Measurements from ENCODE around the gene UBE2G2. TPM values are rescaled to one million over a fixed set of nuclear protein-coding genes. Genes with fewer than 3 reads are reported as not detected.

The UBE2G2 gene
- total and polyA plus RNA-seq, 7 donors, result 21.6 to 101 (median 51.5) TPM

DNA sequence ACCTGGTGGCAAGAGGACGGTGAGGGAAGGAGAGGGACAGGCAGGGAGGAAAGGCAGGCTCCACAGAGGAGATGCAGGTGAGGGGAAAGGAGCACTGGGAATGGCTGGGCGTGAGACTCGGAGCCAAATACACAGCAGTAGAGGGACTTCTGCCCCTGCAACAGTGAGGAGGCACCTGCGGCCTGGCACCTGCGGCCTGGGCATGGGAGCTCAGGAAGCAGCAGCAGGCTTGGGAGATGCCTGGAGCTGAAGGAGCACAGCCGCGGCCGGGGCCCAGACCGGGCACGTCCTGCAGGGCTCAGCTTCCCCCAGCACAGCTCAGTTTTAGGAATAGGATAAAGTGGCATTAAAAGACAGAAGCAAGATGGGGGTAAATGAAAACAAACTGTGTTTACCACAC, 69.4 kb downstream of the UBE2G2 start:
- intact Hi-C loops (cut with DNase I), result no loop called here
- Histone ChIP-seq H3K4me1 (no peaks in the 10 kb centered on the region), H3K9me3 (peaks cover 0 to 6% (median 3%) of the 10 kb centered on the region in 4 donors), H3K36me3 (no peaks in the 10 kb centered on the region), H3K4me3 (no peak overlapping the region), H3K27me3 (peaks cover 0 to 20% (median 8%) of the 10 kb centered on the region in 3 donors), H3K27ac (no peak overlapping the region)
- WGBS, 2 donors, result 92 to 94% methylated on average over 10 of the region's 10 CpGs
- TF ChIP-seq, protein P1, sequence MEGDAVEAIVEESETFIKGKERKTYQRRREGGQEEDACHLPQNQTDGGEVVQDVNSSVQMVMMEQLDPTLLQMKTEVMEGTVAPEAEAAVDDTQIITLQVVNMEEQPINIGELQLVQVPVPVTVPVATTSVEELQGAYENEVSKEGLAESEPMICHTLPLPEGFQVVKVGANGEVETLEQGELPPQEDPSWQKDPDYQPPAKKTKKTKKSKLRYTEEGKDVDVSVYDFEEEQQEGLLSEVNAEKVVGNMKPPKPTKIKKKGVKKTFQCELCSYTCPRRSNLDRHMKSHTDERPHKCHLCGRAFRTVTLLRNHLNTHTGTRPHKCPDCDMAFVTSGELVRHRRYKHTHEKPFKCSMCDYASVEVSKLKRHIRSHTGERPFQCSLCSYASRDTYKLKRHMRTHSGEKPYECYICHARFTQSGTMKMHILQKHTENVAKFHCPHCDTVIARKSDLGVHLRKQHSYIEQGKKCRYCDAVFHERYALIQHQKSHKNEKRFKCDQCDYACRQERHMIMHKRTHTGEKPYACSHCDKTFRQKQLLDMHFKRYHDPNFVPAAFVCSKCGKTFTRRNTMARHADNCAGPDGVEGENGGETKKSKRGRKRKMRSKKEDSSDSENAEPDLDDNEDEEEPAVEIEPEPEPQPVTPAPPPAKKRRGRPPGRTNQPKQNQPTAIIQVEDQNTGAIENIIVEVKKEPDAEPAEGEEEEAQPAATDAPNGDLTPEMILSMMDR (IDR thresholded peaks at IDR 0.05), result no peak
- TF ChIP-seq EP300 (IDR thresholded peaks at IDR 0.05) (no peak), POLR2AphosphoS5 (IDR thresholded peaks at IDR 0.05) (no peak)
- no peak for DNase-seq

DNA sequence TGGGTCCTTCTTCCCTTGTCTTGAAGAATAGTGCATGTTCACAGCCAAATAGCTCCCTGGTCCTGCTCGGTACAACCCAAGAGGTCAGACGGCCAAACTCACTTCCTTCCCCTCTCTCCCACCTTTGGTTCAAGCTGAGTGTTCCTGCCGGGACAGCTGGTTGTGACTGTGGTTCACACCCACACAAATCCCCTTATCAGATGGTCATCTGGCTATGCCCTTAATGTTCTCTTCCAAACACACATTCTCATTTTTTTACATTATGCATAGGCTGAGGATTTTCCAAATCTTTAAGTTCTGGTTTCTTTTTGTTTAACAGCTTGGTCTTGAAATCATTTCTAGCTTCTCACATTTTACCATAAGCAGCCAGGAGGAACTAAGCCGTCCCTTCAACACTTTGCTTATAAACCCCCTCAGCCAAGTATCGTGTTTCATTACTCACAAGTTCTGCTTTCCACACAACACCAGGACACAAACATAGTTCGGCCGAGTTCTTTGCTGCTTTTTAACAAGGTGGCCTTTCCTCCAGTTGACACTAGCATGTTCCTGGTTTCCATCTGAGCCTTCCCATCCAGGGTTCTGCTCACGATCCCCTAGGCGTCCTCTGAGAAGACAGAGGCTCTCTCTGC, 70.6 kb downstream of the UBE2G2 start:
- no peaks in the 10 kb centered on the region for H3K9me3 ChIP-seq
- no peaks in the 10 kb centered on the region for H3K4me1 ChIP-seq
- 67 to 72% methylated on average over 9 of the region's 9 CpGs for WGBS, 2 donors
- H3K36me3 ChIP-seq, result no peaks in the 10 kb centered on the region
- no peak for DNase-seq
- intact Hi-C loops (cut with DNase I), result no loop called here
- no peak overlapping the region for H3K4me3 ChIP-seq
- TF ChIP-seq POLR2A (IDR thresholded peaks at IDR 0.05), result no peak
- TF ChIP-seq POLR2AphosphoS5 (IDR thresholded peaks at IDR 0.05), result no peak
- TF ChIP-seq, protein P1 (IDR thresholded peaks at IDR 0.05), result no peak
- peaks cover 0 to 27% (median 8%) of the 10 kb centered on the region in 3 donors for H3K27me3 ChIP-seq
- no peak overlapping the region for H3K27ac ChIP-seq

DNA sequence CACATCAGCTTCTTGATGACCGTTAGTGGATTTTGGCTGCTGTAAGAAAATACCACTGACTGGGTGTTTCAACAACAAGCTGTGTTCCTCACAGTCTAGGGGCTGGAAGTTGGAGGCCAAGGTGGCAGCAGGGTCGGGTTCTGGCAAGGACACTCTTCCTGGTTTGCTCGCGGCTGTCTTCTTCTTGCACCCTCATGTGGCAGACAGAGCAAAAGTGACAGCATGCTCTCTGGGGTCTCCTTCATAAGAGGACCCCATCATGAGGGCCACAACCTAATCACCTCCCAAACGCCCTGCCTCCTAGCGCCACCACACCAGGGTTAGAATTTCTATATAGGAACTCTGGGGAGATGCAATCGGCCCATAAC, 71.6 kb downstream of the UBE2G2 start:
- H3K4me1 ChIP-seq, result no peaks in the 10 kb centered on the region
- no peak overlapping the region for H3K4me3 ChIP-seq
- intact Hi-C loops (cut with DNase I), result no loop called here
- H3K9me3 ChIP-seq, result no peaks in the 10 kb centered on the region
- TF ChIP-seq, protein P1 (IDR thresholded peaks at IDR 0.05), result no peak
- TF ChIP-seq EP300 (IDR thresholded peaks at IDR 0.05), result no peak
- no peak for TF ChIP-seq POLR2A (IDR thresholded peaks at IDR 0.05)
- TF ChIP-seq POLR2AphosphoS5 (IDR thresholded peaks at IDR 0.05), result no peak
- H3K36me3 ChIP-seq, result no peaks in the 10 kb centered on the region
- 84 to 88% methylated on average over 7 of the region's 7 CpGs for WGBS, 2 donors
- peaks cover 0 to 36% (median 8%) of the 10 kb centered on the region in 3 donors for H3K27me3 ChIP-seq
- DNase-seq, result no peak
- no peak overlapping the region for H3K27ac ChIP-seq

DNA sequence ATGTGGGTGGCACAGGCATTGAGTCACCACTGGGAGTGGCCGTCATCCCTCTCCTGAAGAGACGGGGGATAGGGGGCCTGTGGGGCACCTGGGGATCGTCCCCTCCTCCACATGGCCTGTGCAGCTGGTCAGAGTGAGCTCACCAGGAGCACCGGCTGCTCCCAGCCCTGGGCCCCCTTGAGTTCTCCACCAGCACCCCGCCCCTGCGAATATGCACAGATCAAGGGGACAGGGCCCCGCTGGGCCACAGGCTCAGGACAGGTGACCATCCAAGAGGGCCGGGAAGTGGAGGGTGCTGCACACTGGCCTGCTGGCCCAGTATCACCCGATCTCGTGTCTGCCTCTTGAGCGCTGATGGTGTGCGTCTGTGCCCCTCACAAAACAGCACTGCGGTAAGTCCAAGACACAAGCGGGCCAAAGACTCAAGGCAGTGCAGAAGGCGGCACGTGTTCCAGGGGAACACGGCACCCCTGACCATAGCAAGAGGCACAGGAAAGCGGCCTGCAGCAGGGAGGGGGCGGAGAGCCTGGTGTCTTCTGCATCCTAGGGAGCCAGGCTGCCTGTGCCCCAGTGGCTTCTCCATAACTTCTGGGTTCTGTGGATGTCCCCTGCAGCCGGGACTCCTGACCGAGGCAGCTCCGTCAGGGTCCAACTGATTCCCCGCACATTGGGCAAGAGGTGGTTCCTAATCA, 72.1 kb downstream of the UBE2G2 start:
- no peak overlapping the region for H3K27ac ChIP-seq

More for the DNA sequence above, 72.1 kb downstream of the UBE2G2 start:
- TF ChIP-seq POLR2AphosphoS5 (IDR thresholded peaks at IDR 0.05), result no peak
- no peak for TF ChIP-seq POLR2A (IDR thresholded peaks at IDR 0.05)
- TF ChIP-seq EP300 (IDR thresholded peaks at IDR 0.05), result no peak
- TF ChIP-seq, protein P1 (IDR thresholded peaks at IDR 0.05), result no peak
- 90 to 92% methylated on average over 23 of the region's 23 CpGs for WGBS, 2 donors
- H3K4me1 ChIP-seq, result no peaks in the 10 kb centered on the region
- H3K9me3 ChIP-seq, result no peaks in the 10 kb centered on the region
- DNase-seq, result no peak
- intact Hi-C loops (cut with DNase I), result no loop called here
- H3K27me3 ChIP-seq, result peaks cover 0 to 37% (median 9%) of the 10 kb centered on the region in 3 donors
- H3K4me3 ChIP-seq, result no peak overlapping the region
- no peaks in the 10 kb centered on the region for H3K36me3 ChIP-seq
